Measurements from ENCODE around the gene ZNF281.

The ZNF281 gene

DNA sequence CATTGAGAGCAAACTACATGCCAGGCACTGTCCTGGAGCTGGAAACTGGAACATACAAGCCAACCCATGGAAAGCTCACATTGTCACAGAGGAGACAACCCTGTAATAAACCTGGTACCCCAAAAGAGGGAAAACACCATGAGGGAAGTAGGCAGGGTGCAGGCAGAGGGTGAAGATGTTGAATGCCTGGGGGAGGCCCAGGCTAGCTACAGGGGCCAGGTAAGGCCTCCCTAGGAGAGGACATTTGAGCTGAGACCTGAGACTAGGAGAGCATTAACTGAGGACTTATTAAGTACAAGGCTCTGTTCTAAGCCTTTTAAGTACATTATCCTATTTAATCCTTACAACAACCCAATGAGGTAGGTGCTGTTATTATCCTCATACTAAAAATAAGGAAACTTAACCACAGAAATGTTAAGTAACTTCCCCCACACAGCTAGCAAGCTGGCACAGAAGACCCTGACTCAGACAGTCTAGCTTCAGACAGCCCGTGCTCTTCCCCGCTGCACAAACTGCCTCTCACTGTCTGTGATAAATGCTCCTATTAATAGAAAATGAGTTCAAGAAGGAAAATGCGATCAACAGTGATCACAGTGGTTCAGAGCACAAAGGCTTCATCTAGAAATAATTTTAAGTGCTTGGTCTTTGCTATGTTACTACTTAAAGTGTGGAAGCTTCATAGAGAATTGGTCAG is 41.8 kb downstream of the ZNF281 start:
- Histone ChIP-seq H3K9ac (no peak overlapping the region), H3K27ac (no peak overlapping the region), H3K79me2 (ENCODE audit: insufficient read depth, low read depth) (no peaks in the 10 kb centered on the region), H3K4me1 (ENCODE audit: low read depth, poor library complexity, severe bottlenecking) (peaks cover 18% of the 10 kb centered on the region), H3K27me3 (ENCODE audit: insufficient read depth, low read depth) (no peaks in the 10 kb centered on the region), H3K36me3 (ENCODE audit: insufficient read depth) (no peaks in the 10 kb centered on the region), H3K4me3 (IDR thresholded peaks at IDR 0.05; ENCODE audit: insufficient read depth, low read depth, low read length) (no peak overlapping the region), H2AFZ (ENCODE audit: low read depth) (no peak overlapping the region), H4K20me1 (ENCODE audit: insufficient read depth) (no peaks in the 10 kb centered on the region), H3K4me2 (no peak overlapping the region)
- TF ChIP-seq, protein P1, sequence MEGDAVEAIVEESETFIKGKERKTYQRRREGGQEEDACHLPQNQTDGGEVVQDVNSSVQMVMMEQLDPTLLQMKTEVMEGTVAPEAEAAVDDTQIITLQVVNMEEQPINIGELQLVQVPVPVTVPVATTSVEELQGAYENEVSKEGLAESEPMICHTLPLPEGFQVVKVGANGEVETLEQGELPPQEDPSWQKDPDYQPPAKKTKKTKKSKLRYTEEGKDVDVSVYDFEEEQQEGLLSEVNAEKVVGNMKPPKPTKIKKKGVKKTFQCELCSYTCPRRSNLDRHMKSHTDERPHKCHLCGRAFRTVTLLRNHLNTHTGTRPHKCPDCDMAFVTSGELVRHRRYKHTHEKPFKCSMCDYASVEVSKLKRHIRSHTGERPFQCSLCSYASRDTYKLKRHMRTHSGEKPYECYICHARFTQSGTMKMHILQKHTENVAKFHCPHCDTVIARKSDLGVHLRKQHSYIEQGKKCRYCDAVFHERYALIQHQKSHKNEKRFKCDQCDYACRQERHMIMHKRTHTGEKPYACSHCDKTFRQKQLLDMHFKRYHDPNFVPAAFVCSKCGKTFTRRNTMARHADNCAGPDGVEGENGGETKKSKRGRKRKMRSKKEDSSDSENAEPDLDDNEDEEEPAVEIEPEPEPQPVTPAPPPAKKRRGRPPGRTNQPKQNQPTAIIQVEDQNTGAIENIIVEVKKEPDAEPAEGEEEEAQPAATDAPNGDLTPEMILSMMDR (conservative IDR thresholded peaks at IDR 0.05; ENCODE audit: low read depth, low read length) = no peak

DNA sequence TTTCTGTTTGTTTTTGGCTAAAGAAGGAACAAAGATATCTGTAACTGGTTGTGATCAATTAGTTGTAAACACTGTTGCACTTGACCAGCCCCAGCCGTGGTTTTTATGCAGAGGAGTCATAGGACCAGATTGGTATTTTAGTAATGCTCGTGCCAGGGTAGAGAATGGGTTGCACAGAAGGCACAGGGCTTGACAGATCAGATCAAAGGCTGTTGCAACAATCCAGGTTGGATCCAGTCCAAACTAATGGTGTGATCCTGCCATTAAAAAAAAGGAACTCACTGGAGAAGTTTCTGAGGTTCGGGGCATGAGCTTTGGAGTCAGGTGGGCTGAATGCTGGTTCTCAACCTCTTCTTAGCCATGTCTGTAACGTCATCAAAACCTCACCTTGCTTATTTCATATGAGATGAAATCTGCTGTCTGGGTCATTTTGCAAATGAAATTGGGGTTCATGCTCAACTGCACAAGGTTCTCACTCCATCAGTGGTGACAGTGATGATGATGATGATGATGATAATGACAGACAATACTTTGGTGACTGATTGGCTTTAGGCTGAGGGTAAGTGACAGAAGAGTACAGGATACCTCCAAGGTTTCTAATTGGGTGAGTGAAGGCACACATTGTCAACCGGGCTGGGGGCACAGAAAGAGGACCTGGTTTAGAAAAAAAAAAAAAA is 43.1 kb downstream of the ZNF281 start:
- H3K27me3 ChIP-seq (ENCODE audit: insufficient read depth, low read depth) = no peaks in the 10 kb centered on the region
- H3K4me2 ChIP-seq = no peak overlapping the region
- H3K4me1 ChIP-seq (ENCODE audit: low read depth, poor library complexity, severe bottlenecking) = peaks cover 18% of the 10 kb centered on the region

DNA sequence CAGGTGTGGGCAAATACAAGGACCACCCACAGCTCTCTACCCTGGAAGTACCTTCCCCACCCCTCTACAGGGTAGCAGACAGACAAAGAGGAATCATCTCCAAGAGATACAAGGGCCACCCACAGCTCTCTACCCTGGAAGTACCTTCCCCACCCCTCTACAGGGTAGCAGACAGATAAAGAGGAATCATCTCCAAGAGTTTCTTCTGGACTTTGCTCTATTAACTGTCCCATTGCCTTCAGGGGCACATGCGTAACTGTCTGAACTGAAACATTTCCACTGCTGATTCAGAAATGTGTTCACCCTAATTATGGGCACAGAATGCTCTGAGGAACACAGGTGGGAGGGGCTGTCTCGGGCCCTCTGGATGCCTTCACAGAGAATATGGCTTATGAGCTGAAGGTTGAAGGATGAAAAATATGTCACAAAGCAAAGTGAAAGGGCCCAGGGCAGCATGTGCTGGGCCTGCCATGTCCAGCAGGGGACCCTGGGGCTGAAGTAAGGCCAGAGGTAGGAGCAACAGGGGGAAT is 43.9 kb downstream of the ZNF281 start:
- H3K4me3 ChIP-seq (IDR thresholded peaks at IDR 0.05; ENCODE audit: insufficient read depth, low read depth, low read length) = no peak overlapping the region
- TF ChIP-seq, protein P1 (conservative IDR thresholded peaks at IDR 0.05; ENCODE audit: low read depth, low read length) = no peak
- no peaks in the 10 kb centered on the region for H3K79me2 ChIP-seq (ENCODE audit: insufficient read depth, low read depth)
- peaks cover 18% of the 10 kb centered on the region for H3K4me1 ChIP-seq (ENCODE audit: low read depth, poor library complexity, severe bottlenecking)
- no peak overlapping the region for H3K9ac ChIP-seq
- no peaks in the 10 kb centered on the region for H3K27me3 ChIP-seq (ENCODE audit: insufficient read depth, low read depth)
- no peak overlapping the region for H2AFZ ChIP-seq (ENCODE audit: low read depth)
- no peaks in the 10 kb centered on the region for H3K36me3 ChIP-seq (ENCODE audit: insufficient read depth)
- no peak overlapping the region for H3K27ac ChIP-seq
- H4K20me1 ChIP-seq (ENCODE audit: insufficient read depth) = no peaks in the 10 kb centered on the region
- H3K4me2 ChIP-seq = no peak overlapping the region

More for the DNA sequence above, 43.1 kb downstream of the ZNF281 start:
- Histone ChIP-seq H4K20me1 (ENCODE audit: insufficient read depth) (no peaks in the 10 kb centered on the region), H3K36me3 (ENCODE audit: insufficient read depth) (no peaks in the 10 kb centered on the region), H3K27ac (no peak overlapping the region), H2AFZ (ENCODE audit: low read depth) (no peak overlapping the region), H3K4me3 (IDR thresholded peaks at IDR 0.05; ENCODE audit: insufficient read depth, low read depth, low read length) (no peak overlapping the region), H3K79me2 (ENCODE audit: insufficient read depth, low read depth) (no peaks in the 10 kb centered on the region), H3K9ac (no peak overlapping the region)
- TF ChIP-seq, protein P1 (conservative IDR thresholded peaks at IDR 0.05; ENCODE audit: low read depth, low read length) = no peak

DNA sequence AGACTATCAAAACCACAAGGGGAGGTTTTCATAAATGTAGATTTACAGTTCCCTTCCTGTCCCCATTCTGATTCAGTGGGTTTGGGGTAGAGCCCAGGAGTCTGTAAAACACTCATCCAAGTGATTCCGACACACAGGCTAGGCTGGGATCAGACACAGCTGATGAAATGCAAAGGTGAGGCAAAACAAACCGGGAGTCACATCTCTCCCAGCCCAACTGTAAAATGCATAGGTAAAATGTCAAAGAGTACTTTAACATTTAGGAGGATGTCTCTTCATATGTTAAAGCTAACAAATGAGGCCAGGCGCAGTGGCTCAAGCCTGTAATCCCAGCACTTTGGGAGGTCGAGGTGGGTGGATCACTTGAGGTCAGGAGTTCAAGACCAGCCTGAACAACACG is 45.0 kb downstream of the ZNF281 start:
- Histone ChIP-seq H3K27ac (no peak overlapping the region), H3K9ac (no peak overlapping the region), H3K27me3 (ENCODE audit: insufficient read depth, low read depth) (no peaks in the 10 kb centered on the region), H3K36me3 (ENCODE audit: insufficient read depth) (no peaks in the 10 kb centered on the region), H3K4me3 (IDR thresholded peaks at IDR 0.05; ENCODE audit: insufficient read depth, low read depth, low read length) (no peak overlapping the region), H4K20me1 (ENCODE audit: insufficient read depth) (no peaks in the 10 kb centered on the region), H3K79me2 (ENCODE audit: insufficient read depth, low read depth) (no peaks in the 10 kb centered on the region), H3K4me1 (ENCODE audit: low read depth, poor library complexity, severe bottlenecking) (peaks cover 18% of the 10 kb centered on the region), H3K4me2 (peak overlapping the region; percentile 42; the same call in 1 of the 2 replicates), H2AFZ (ENCODE audit: low read depth) (no peak overlapping the region; the same call in 1 of the 2 replicates)
- TF ChIP-seq, protein P1 (conservative IDR thresholded peaks at IDR 0.05; ENCODE audit: low read depth, low read length) = no peak

Data from KMS-11 (cell line).